HEK293 (cell line): ENCODE data around the gene ANO3.

ENCODE experiments used
- CTCF ChIA-PET: fragments of 350-600 bp; formaldehyde crosslinking; extraction: SDS; loops from one replicate; lab custom pipeline; 2021; ENCODE audit warnings: antibody characterized with exemption; lab: Yijun Ruan, JAX
- POLR2A ChIA-PET: fragments of 300-600 bp; formaldehyde crosslinking; extraction: SDS; loops from one replicate; lab custom pipeline; 2020; ENCODE audit warnings: antibody characterized with exemption, inconsistent platforms; lab: Yijun Ruan, JAX
- H3K27ac ChIP-seq: fragments of 200-500 bp; sonication (Bioruptor generic); 2 replicates; pipeline ENCODE4 v1.5.1; 2014; ENCODE audit warnings: low read depth, low read length, control low read depth, inconsistent platforms; ENCODE audit errors: extremely low read depth
- H3K36me3 ChIP-seq, 2 experiments: fragments of 200-500 bp in 1 of 2; sonication (Bioruptor generic) in 1 of 2; 1 replicate in 1 of 2; 2 replicates in 1 of 2; pipeline ENCODE4 v1.5.1; 2014 to 2017; ENCODE audit warnings: inconsistent platforms in 2 of 2, low read length in 2 of 2; ENCODE audit not compliant: control insufficient read depth in 2 of 2, insufficient read depth in 1 of 2
- H3K4me1 ChIP-seq: fragments of 200-500 bp; sonication (Bioruptor generic); 2 replicates; pipeline ENCODE4 v1.5.1; 2014; ENCODE audit warnings: mild to moderate bottlenecking, low read length, inconsistent platforms; ENCODE audit not compliant: control insufficient read depth, insufficient read depth
- H3K4me3 ChIP-seq: 2 replicates; pipeline ENCODE4 v1.5.1; 2011; ENCODE audit warnings: low read depth, mild to moderate bottlenecking, control low read depth, low read length, moderate library complexity
- H3K9me3 ChIP-seq: fragments of 200-500 bp; sonication (Bioruptor generic); 2 replicates; pipeline ENCODE4 v1.5.1; 2014; ENCODE audit warnings: low read depth, low read length, inconsistent platforms; ENCODE audit not compliant: control insufficient read depth, insufficient read depth
- EGR2 ChIP-seq: fragments of 450-650 bp; formaldehyde crosslinking; IDR thresholded peaks from 2 replicates; pipeline ENCODE4 v1.5.1; 2016; ENCODE audit warnings: low read depth, missing biosample characterization, missing genetic modification characterization
- RBAK ChIP-seq: fragments of 450-650 bp; formaldehyde crosslinking; IDR thresholded peaks from 2 replicates; pipeline ENCODE4 v1.5.1; 2016; ENCODE audit warnings: missing biosample characterization, missing genetic modification characterization
- SP7 ChIP-seq: fragments of 450-650 bp; formaldehyde crosslinking; IDR thresholded peaks from 2 replicates; pipeline ENCODE4 v1.5.1; 2016; ENCODE audit warnings: missing biosample characterization, missing genetic modification characterization
- TCF7L2 ChIP-seq: IDR thresholded peaks from 2 replicates; pipeline ENCODE4 v1.6.1; 2011; ENCODE audit warnings: low read depth, mild to moderate bottlenecking, inconsistent platforms, low read length, moderate library complexity, borderline replicate concordance
- ZFHX2 ChIP-seq: fragments of 450-650 bp; formaldehyde crosslinking; conservative IDR thresholded peaks from 2 replicates; pipeline ENCODE4 v1.5.1; 2016; ENCODE audit warnings: missing biosample characterization, missing genetic modification characterization
- ZNF10 ChIP-seq: fragments of 450-650 bp; formaldehyde crosslinking; IDR thresholded peaks from 2 replicates; pipeline ENCODE4 v1.5.1; 2017; ENCODE audit warnings: missing biosample characterization, missing genetic modification characterization
- ZNF138 ChIP-seq: fragments of 450-650 bp; formaldehyde crosslinking; IDR thresholded peaks from 2 replicates; pipeline ENCODE4 v1.5.1; 2016; ENCODE audit warnings: missing biosample characterization, missing genetic modification characterization, borderline replicate concordance
- ZNF19 ChIP-seq: fragments of 450-650 bp; formaldehyde crosslinking; IDR thresholded peaks from 2 replicates; pipeline ENCODE4; 2016; ENCODE audit warnings: missing biosample characterization, missing genetic modification characterization, low read depth
- ZNF266 ChIP-seq: fragments of 450-650 bp; formaldehyde crosslinking; IDR thresholded peaks from 2 replicates; pipeline ENCODE4 v1.5.1; 2016; ENCODE audit warnings: missing biosample characterization, missing genetic modification characterization, low read depth
- ZNF394 ChIP-seq: fragments of 450-650 bp; formaldehyde crosslinking; IDR thresholded peaks from 2 replicates; pipeline ENCODE4 v1.5.1; 2016; ENCODE audit warnings: missing biosample characterization, missing genetic modification characterization, mild to moderate bottlenecking, moderate library complexity, borderline replicate concordance
- ZNF514 ChIP-seq: fragments of 450-650 bp; formaldehyde crosslinking; IDR thresholded peaks from 2 replicates; pipeline ENCODE4 v1.5.1; 2016; ENCODE audit warnings: missing biosample characterization, missing genetic modification characterization
- ZNF549 ChIP-seq: fragments of 450-650 bp; IDR thresholded peaks from 2 replicates; pipeline ENCODE4 v1.5.1; 2018; ENCODE audit warnings: missing biosample characterization, missing genetic modification characterization, mild to moderate bottlenecking, inconsistent platforms, moderate library complexity
- ZNF571 ChIP-seq: fragments of 450-650 bp; formaldehyde crosslinking; IDR thresholded peaks from 2 replicates; pipeline ENCODE4 v1.5.0; 2017; ENCODE audit warnings: missing biosample characterization, missing genetic modification characterization
- ZNF596 ChIP-seq: fragments of 450-650 bp; IDR thresholded peaks from 2 replicates; pipeline ENCODE4 v1.5.0; 2018; ENCODE audit warnings: missing biosample characterization, mild to moderate bottlenecking, missing genetic modification characterization, moderate library complexity
- ZNF600 ChIP-seq: fragments of 450-650 bp; formaldehyde crosslinking; IDR thresholded peaks from 2 replicates; pipeline ENCODE4 v1.5.1; 2016; ENCODE audit warnings: missing biosample characterization, missing genetic modification characterization
- ZNF654 ChIP-seq: fragments of 450-650 bp; formaldehyde crosslinking; IDR thresholded peaks from 2 replicates; pipeline ENCODE4 v1.5.1; 2016; ENCODE audit warnings: low read depth, missing biosample characterization, missing genetic modification characterization
- ZNF747 ChIP-seq: fragments of 450-650 bp; formaldehyde crosslinking; IDR thresholded peaks from 2 replicates; pipeline ENCODE4 v1.5.1; 2016; ENCODE audit warnings: missing biosample characterization, missing genetic modification characterization
- ZNF776 ChIP-seq: fragments of 450-650 bp; formaldehyde crosslinking; IDR thresholded peaks from 2 replicates; pipeline ENCODE4 v1.5.0; 2017; ENCODE audit warnings: missing biosample characterization, missing genetic modification characterization, borderline replicate concordance
- ZSCAN16 ChIP-seq: fragments of 450-650 bp; formaldehyde crosslinking; IDR thresholded peaks from 2 replicates; pipeline ENCODE4 v1.5.1; 2016; ENCODE audit warnings: missing biosample characterization, missing genetic modification characterization
- TF ChIP-seq, protein P1 (sequence below): fragments of 450-650 bp; formaldehyde crosslinking; optimal IDR thresholded peaks from 2 replicates; pipeline ENCODE3; 2016; ENCODE audit warnings: missing biosample characterization, mild to moderate bottlenecking, missing genetic modification characterization
- TF ChIP-seq, protein P2 (sequence below): fragments of 450-650 bp; formaldehyde crosslinking; IDR thresholded peaks from 2 replicates; pipeline ENCODE4; 2016; ENCODE audit warnings: missing biosample characterization, missing genetic modification characterization
- TF ChIP-seq, protein P3 (sequence below): fragments of 450-650 bp; formaldehyde crosslinking; IDR thresholded peaks from 2 replicates; pipeline ENCODE4 v1.5.1; 2016; ENCODE audit warnings: missing biosample characterization, missing genetic modification characterization, borderline replicate concordance
- TF ChIP-seq, protein P4 (sequence below): fragments of 450-650 bp; formaldehyde crosslinking; IDR thresholded peaks from 2 replicates; pipeline ENCODE4 v1.5.1; 2016; ENCODE audit warnings: missing biosample characterization, missing genetic modification characterization
- TF ChIP-seq, protein P5 (sequence below): fragments of 450-650 bp; formaldehyde crosslinking; IDR thresholded peaks from 2 replicates; pipeline ENCODE4 v1.5.1; 2017; ENCODE audit warnings: missing biosample characterization, mild to moderate bottlenecking, missing genetic modification characterization, moderate library complexity
- TF ChIP-seq, protein P6 (sequence below): fragments of 450-650 bp; formaldehyde crosslinking; conservative IDR thresholded peaks from 2 replicates; pipeline ENCODE4 v1.5.1; 2016; ENCODE audit warnings: low read depth, missing biosample characterization, missing genetic modification characterization

The ANO3 gene

DNA sequence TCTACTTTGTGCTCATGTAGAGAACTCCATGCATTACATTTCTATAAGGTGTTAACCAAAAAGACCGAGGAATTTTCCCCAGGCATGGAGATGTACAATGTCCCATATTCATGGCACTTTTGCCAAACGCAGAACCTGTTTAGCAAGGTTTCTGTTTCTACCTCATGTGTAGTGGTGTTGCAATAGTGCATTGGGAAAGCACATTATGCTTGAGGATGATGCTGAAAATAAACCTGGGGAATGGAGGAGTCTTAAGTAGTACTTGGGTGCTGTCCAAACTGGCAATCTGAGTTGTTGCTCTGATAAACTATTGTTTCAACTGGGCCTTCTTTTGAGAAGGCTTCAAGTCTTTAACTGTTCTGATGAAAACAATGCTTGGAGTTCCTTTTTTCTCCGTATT is 251.6 kb downstream of the ANO3 start:
- TF ChIP-seq, protein P1, sequence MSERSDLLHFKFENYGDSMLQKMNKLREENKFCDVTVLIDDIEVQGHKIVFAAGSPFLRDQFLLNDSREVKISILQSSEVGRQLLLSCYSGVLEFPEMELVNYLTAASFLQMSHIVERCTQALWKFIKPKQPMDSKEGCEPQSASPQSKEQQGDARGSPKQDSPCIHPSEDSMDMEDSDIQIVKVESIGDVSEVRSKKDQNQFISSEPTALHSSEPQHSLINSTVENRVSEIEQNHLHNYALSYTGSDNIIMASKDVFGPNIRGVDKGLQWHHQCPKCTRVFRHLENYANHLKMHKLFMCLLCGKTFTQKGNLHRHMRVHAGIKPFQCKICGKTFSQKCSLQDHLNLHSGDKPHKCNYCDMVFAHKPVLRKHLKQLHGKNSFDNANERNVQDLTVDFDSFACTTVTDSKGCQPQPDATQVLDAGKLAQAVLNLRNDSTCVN (tag by site-specific recombination): no peak
- TF ChIP-seq, protein P2, sequence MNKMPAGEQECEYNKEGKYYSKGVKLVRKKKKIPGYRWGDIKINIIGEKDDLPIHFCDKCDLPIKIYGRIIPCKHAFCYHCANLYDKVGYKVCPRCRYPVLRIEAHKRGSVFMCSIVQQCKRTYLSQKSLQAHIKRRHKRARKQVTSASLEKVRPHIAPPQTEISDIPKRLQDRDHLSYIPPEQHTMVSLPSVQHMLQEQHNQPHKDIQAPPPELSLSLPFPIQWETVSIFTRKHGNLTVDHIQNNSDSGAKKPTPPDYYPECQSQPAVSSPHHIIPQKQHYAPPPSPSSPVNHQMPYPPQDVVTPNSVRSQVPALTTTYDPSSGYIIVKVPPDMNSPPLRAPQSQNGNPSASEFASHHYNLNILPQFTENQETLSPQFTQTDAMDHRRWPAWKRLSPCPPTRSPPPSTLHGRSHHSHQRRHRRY (tag by site-specific recombination): no peak
- TF ChIP-seq TCF7L2: no peak
- TF ChIP-seq ZNF747 (tag by site-specific recombination): no peak
- no peak for TF ChIP-seq ZNF571 (tag by site-specific recombination)
- no peak for TF ChIP-seq ZNF10 (tag by site-specific recombination)
- no peak for TF ChIP-seq ZNF654 (tag by site-specific recombination)
- TF ChIP-seq ZNF600 (tag by site-specific recombination): no peak
- TF ChIP-seq ZNF394: no peak
- no peak for TF ChIP-seq EGR2 (tag by site-specific recombination)
- TF ChIP-seq, protein P3, sequence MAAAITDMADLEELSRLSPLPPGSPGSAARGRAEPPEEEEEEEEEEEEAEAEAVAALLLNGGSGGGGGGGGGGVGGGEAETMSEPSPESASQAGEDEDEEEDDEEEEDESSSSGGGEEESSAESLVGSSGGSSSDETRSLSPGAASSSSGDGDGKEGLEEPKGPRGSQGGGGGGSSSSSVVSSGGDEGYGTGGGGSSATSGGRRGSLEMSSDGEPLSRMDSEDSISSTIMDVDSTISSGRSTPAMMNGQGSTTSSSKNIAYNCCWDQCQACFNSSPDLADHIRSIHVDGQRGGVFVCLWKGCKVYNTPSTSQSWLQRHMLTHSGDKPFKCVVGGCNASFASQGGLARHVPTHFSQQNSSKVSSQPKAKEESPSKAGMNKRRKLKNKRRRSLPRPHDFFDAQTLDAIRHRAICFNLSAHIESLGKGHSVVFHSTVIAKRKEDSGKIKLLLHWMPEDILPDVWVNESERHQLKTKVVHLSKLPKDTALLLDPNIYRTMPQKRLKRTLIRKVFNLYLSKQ (tag by site-specific recombination): no peak
- TF ChIP-seq, protein P4, sequence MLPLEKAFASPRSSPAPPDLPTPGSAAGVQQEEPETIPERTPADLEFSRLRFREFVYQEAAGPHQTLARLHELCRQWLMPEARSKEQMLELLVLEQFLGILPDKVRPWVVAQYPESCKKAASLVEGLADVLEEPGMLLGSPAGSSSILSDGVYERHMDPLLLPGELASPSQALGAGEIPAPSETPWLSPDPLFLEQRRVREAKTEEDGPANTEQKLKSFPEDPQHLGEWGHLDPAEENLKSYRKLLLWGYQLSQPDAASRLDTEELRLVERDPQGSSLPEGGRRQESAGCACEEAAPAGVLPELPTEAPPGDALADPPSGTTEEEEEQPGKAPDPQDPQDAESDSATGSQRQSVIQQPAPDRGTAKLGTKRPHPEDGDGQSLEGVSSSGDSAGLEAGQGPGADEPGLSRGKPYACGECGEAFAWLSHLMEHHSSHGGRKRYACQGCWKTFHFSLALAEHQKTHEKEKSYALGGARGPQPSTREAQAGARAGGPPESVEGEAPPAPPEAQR: no peak
- H3K36me3 ChIP-seq: no peaks in the 10 kb centered on the region
- H3K4me3 ChIP-seq: no peak overlapping the region
- H3K4me1 ChIP-seq: no peaks in the 10 kb centered on the region
- CTCF ChIA-PET: no interaction called here
- POLR2A ChIA-PET: no interaction called here
- no peaks in the 10 kb centered on the region for H3K9me3 ChIP-seq
- no peak overlapping the region for H3K27ac ChIP-seq

DNA sequence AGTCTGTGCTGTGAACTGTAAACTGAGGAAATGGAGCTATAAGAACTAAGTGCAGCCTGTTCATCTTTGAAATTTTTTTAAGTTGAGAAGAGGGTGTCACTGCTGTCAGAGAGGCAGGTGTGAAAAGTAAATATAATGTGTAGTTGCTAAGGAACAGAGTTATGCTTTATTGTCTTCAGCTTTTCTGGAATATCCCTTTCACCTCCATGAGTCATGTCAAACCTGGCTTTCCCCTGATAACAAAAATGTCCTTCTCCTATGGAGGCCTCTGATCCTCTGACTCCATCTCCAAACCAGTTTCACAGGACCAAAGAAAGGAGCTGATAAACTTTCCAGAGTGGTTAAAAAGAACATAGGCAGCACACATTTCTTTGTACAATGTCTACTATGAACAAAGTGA is 252.9 kb downstream of the ANO3 start:
- ChIA-PET POLR2A (no interaction called here), CTCF (no interaction called here)
- no peak for TF ChIP-seq ZNF596 (tag by site-specific recombination)
- no peak for TF ChIP-seq ZSCAN16 (tag by site-specific recombination)
- TF ChIP-seq, protein P5, sequence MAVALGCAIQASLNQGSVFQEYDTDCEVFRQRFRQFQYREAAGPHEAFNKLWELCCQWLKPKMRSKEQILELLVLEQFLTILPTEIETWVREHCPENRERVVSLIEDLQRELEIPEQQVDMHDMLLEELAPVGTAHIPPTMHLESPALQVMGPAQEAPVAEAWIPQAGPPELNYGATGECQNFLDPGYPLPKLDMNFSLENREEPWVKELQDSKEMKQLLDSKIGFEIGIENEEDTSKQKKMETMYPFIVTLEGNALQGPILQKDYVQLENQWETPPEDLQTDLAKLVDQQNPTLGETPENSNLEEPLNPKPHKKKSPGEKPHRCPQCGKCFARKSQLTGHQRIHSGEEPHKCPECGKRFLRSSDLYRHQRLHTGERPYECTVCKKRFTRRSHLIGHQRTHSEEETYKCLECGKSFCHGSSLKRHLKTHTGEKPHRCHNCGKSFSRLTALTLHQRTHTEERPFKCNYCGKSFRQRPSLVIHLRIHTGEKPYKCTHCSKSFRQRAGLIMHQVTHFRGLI (tag by site-specific recombination): no peak
- no peak for TF ChIP-seq ZNF549 (tag by site-specific recombination)
- TF ChIP-seq ZNF10 (tag by site-specific recombination): no peak
- TF ChIP-seq SP7 (tag by site-specific recombination): no peak
- TF ChIP-seq, protein P6, sequence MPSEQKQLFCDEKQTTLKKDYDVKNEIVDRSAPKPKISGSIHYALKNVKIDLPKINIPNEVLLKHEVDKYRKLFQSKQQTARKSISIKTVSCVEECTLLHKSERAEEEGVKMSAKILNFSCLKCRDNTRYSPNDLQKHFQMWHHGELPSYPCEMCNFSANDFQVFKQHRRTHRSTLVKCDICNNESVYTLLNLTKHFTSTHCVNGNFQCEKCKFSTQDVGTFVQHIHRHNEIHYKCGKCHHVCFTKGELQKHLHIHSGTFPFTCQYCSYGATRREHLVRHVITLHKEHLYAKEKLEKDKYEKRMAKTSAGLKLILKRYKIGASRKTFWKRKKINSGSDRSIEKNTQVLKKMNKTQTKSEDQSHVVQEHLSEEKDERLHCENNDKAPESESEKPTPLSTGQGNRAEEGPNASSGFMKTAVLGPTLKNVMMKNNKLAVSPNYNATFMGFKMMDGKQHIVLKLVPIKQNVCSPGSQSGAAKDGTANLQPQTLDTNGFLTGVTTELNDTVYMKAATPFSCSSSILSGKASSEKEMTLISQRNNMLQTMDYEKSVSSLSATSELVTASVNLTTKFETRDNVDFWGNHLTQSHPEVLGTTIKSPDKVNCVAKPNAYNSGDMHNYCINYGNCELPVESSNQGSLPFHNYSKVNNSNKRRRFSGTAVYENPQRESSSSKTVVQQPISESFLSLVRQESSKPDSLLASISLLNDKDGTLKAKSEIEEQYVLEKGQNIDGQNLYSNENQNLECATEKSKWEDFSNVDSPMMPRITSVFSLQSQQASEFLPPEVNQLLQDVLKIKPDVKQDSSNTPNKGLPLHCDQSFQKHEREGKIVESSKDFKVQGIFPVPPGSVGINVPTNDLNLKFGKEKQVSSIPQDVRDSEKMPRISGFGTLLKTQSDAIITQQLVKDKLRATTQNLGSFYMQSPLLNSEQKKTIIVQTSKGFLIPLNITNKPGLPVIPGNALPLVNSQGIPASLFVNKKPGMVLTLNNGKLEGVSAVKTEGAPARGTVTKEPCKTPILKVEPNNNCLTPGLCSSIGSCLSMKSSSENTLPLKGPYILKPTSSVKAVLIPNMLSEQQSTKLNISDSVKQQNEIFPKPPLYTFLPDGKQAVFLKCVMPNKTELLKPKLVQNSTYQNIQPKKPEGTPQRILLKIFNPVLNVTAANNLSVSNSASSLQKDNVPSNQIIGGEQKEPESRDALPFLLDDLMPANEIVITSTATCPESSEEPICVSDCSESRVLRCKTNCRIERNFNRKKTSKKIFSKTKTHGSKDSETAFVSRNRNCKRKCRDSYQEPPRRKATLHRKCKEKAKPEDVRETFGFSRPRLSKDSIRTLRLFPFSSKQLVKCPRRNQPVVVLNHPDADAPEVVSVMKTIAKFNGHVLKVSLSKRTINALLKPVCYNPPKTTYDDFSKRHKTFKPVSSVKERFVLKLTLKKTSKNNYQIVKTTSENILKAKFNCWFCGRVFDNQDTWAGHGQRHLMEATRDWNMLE (tag by site-specific recombination): no peak
- no peak for TF ChIP-seq ZNF514 (tag by site-specific recombination)
- TF ChIP-seq ZNF19 (tag by site-specific recombination): no peak
- no peak for TF ChIP-seq RBAK (tag by site-specific recombination)
- TF ChIP-seq ZFHX2: no peak
- no peak for TF ChIP-seq ZNF138 (tag by site-specific recombination)
- no peak for TF ChIP-seq ZNF776 (tag by site-specific recombination)
- no peak for TF ChIP-seq ZNF266 (tag by site-specific recombination)

More for the DNA sequence above, 252.9 kb downstream of the ANO3 start:
- H3K4me3 ChIP-seq: no peak overlapping the region
- H3K36me3 ChIP-seq: no peaks in the 10 kb centered on the region
- no peaks in the 10 kb centered on the region for H3K4me1 ChIP-seq
- H3K27ac ChIP-seq: no peak overlapping the region
- H3K9me3 ChIP-seq: no peaks in the 10 kb centered on the region
